Stimulated activated CD4-positive, alpha-beta T cell treated with anti-CD3 and anti-CD28 coated beads, TNF-alpha, amount 100 ng/mL, for 24 hours (primary cell): ENCODE measurements around the gene ADAMTS16.

Source experiments
- DNase-seq, 3 experiments: peaks; one replicate each; pipeline ENCODE4 v3.0.0-alpha.2; 2020; ENCODE audit warnings: low read depth in 3 of 3

The ADAMTS16 gene

GRCh38 chr5:5288201-5288600, 148.1 kb downstream of the ADAMTS16 start:
- DNase-seq = no peak

GRCh38 chr5:5289537-5289936, 149.4 kb downstream of the ADAMTS16 start:
- no peak for DNase-seq

GRCh38 chr5:5290674-5291334, 150.7 kb downstream of the ADAMTS16 start:
- DNase-seq = no peak

- no peak for DNase-seq
These were observed 151.2 kb downstream of the ADAMTS16 start for GRCh38 chr5:5291357-5291756.

GRCh38 chr5:5293029-5293428, 152.9 kb downstream of the ADAMTS16 start:
- DNase-seq = no peak

GRCh38 chr5:5294429-5294828, 154.3 kb downstream of the ADAMTS16 start:
- no peak for DNase-seq

GRCh38 chr5:5295351-5295750, 155.2 kb downstream of the ADAMTS16 start:
- no peak for DNase-seq

GRCh38 chr5:5296051-5296450, 155.9 kb downstream of the ADAMTS16 start:
- no peak for DNase-seq

GRCh38 chr5:5297432-5298067, 157.4 kb downstream of the ADAMTS16 start:
- DNase-seq = no peak

GRCh38 chr5:5298068-5298633, 158.0 kb downstream of the ADAMTS16 start:
- DNase-seq = no peak

- DNase-seq = no peak
These were observed 158.9 kb downstream of the ADAMTS16 start for GRCh38 chr5:5298841-5299541.

- DNase-seq = no peak
These were observed 161.0 kb downstream of the ADAMTS16 start for GRCh38 chr5:5301176-5301575.

GRCh38 chr5:5302201-5302600, 162.1 kb downstream of the ADAMTS16 start:
- DNase-seq = no peak

- no peak for DNase-seq
These were observed 163.1 kb downstream of the ADAMTS16 start for GRCh38 chr5:5303242-5303641.

GRCh38 chr5:5304361-5305020, 164.4 kb downstream of the ADAMTS16 start:
- no peak for DNase-seq

GRCh38 chr5:5306696-5307095, 166.6 kb downstream of the ADAMTS16 start:
- no peak for DNase-seq

- no peak for DNase-seq
These were observed 168.2 kb downstream of the ADAMTS16 start for GRCh38 chr5:5308319-5308718.

- DNase-seq = no peak
These were observed 169.5 kb downstream of the ADAMTS16 start for GRCh38 chr5:5309645-5310044.

GRCh38 chr5:5313101-5313635, 173.0 kb downstream of the ADAMTS16 start:
- DNase-seq = no peak

GRCh38 chr5:5314166-5314565, 174.0 kb downstream of the ADAMTS16 start:
- DNase-seq = no peak

- no peak for DNase-seq
These were observed 174.5 kb downstream of the ADAMTS16 start for GRCh38 chr5:5314626-5315025.
